Calu3 (cell line): ENCODE data around the gene RNF39. TPM values are rescaled to one million over a fixed set of nuclear protein-coding genes. Genes with fewer than 3 reads are reported as not detected.
A peak's percentile ranks its signal among the peaks of the same experiment; 100 is the strongest.
"Not testable (repeated sequence)": the region's sequence is repeated elsewhere in the genome, so short reads cannot be mapped to it uniquely, and the experiment has no call there.

Source experiments
- Bru-seq: library from RNA; stranded (reverse); fragments of 400-500 nt; gene quantifications from one replicate; lab custom pipeline; 2021; lab: Mats Ljungman, UMichigan
- BruChase-seq, 2 experiments: library from RNA; stranded (reverse); fragments of 400-500 nt; gene quantifications; one replicate each; lab custom pipeline; 2021; lab: Mats Ljungman, UMichigan
- BruUV-seq: library from RNA; stranded (reverse); fragments of 400-500 nt; replicated peaks from 2 replicates; lab custom pipeline; 2021; lab: Mats Ljungman, UMichigan
- CTCF ChIA-PET: fragments of 300-600 bp; sonication (Branson Sonifier 250); formaldehyde crosslinking; loops from one replicate; lab custom pipeline; 2022; ENCODE audit warnings: antibody characterized with exemption; lab: Charles Lee
- DNase-seq: peaks from one replicate; pipeline ENCODE4 v3.0.0; 2022
- H3K27ac Mint-ChIP-seq: one replicate; pipeline ENCODE4 v1.8.0; 2022; ENCODE audit warnings: mixed read lengths; ENCODE audit not compliant: unreplicated experiment
- H3K27me3 Mint-ChIP-seq: one replicate; pipeline ENCODE4 v1.8.0; 2022; ENCODE audit warnings: mixed read lengths; ENCODE audit not compliant: unreplicated experiment
- H3K36me3 Mint-ChIP-seq: one replicate; pipeline ENCODE4 v1.8.0; 2022; ENCODE audit warnings: mild to moderate bottlenecking, moderate library complexity, mixed read lengths; ENCODE audit not compliant: insufficient read depth, unreplicated experiment
- H3K4me1 Mint-ChIP-seq: one replicate; pipeline ENCODE4 v1.8.0; 2022; ENCODE audit warnings: mild to moderate bottlenecking, low read depth, mixed read lengths; ENCODE audit not compliant: unreplicated experiment
- H3K4me3 Mint-ChIP-seq: one replicate; pipeline ENCODE4 v1.8.0; 2022; ENCODE audit warnings: mild to moderate bottlenecking, low read depth, moderate library complexity, mixed read lengths; ENCODE audit not compliant: unreplicated experiment
- H3K9me3 Mint-ChIP-seq: one replicate; pipeline ENCODE4 v1.8.0; 2022; ENCODE audit warnings: low read depth, mixed read lengths; ENCODE audit not compliant: unreplicated experiment
- intact Hi-C: fragments of 100-400 bp; cut with micrococcal nuclease; formaldehyde crosslinking; loops from one replicate; pipeline ENCODE4 v1.10.0; 2022; ENCODE audit not compliant: unreplicated experiment
- long read RNA-seq: library from polyadenylated mRNA; stranded (forward); transcript quantifications from one replicate; pipeline ENCODE4 v2.0.0, GENCODE V29; 2022
- total RNA-seq: library from RNA; stranded (reverse); gene quantifications from 2 replicates; pipeline ENCODE4 v1.2.3, GENCODE V29; 2022
- TF ChIP-seq, protein P1 (sequence below): fragments of 200-600 bp; IDR thresholded peaks from one replicate; pipeline ENCODE4 v1.8.0; 2022; ENCODE audit warnings: antibody characterized with exemption; ENCODE audit not compliant: unreplicated experiment

RNF39 gene, protein sequence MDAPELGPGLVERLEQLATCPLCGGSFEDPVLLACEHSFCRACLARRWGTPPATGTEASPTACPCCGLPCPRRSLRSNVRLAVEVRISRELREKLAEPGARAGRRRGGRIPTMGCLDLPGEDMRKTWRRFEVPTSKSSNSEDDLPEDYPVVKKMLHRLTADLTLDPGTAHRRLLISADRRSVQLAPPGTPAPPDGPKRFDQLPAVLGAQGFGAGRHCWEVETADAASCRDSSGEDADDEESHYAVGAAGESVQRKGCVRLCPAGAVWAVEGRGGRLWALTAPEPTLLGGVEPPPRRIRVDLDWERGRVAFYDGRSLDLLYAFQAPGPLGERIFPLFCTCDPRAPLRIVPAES
- total RNA-seq (1.3 and 1.4 TPM in 2 replicates), Bru-seq, nascent RNA (percentile 38 among the genes with signal in this experiment), BruChase-seq, experiment 1, labeled RNA remaining after a 6-hour chase (percentile 35 among the genes with signal in this experiment), BruChase-seq, experiment 2, labeled RNA remaining after a 2-hour chase (percentile 37 among the genes with signal in this experiment)
- long read RNA-seq, partial matches to known transcripts, result 0 of 1 reads
- long read RNA-seq, other reads (novel, unspliced or antisense), result 1 of 1 reads

DNA sequence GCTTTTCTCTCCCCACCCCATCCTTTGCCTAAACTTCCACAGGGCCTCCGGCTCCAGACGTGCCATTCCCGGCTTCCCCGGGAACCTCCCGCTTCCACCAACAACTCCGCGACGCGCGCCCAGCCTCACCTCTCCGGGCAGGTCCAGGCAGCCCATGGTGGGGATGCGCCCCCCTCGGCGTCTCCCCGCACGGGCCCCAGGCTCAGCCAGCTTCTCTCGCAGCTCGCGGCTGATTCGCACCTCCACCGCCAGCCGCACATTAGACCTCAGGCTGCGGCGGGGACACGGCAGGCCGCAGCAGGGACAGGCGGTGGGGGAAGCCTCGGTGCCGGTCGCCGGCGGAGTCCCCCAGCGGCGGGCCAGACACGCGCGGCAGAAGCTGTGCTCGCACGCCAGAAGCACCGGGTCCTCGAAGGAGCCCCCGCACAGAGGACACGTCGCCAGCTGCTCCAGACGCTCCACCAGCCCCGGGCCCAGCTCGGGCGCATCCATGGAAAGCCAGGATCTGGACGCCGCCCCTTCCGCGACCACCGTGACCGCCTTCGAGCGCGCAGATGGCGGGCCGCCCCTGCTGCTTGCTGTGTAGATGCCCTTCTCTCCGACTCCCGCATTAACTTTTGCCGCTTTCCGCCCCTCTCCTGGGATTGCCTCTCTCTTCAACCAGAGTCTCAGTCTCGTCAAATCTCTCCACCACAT is at the start of gene RNF39:
Gene RNF39, minus strand, starts transcription at position 676 of the 696 bp plus-strand sequence. Its CDS starts 184 bp downstream, at position 492.
- CTCF ChIA-PET, result no interaction called here
- H3K27me3 Mint-ChIP-seq, result peaks cover 72% of the 10 kb centered on the region
- intact Hi-C loops, result no loop called here
- H3K27ac Mint-ChIP-seq, result peak within 1 kb of the TSS; percentile 80
- TF ChIP-seq, protein P1, sequence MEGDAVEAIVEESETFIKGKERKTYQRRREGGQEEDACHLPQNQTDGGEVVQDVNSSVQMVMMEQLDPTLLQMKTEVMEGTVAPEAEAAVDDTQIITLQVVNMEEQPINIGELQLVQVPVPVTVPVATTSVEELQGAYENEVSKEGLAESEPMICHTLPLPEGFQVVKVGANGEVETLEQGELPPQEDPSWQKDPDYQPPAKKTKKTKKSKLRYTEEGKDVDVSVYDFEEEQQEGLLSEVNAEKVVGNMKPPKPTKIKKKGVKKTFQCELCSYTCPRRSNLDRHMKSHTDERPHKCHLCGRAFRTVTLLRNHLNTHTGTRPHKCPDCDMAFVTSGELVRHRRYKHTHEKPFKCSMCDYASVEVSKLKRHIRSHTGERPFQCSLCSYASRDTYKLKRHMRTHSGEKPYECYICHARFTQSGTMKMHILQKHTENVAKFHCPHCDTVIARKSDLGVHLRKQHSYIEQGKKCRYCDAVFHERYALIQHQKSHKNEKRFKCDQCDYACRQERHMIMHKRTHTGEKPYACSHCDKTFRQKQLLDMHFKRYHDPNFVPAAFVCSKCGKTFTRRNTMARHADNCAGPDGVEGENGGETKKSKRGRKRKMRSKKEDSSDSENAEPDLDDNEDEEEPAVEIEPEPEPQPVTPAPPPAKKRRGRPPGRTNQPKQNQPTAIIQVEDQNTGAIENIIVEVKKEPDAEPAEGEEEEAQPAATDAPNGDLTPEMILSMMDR, result no peak
- H3K4me1 Mint-ChIP-seq, result peaks cover 45% of the 10 kb centered on the region
- peak; percentile 21 for DNase-seq
- TSS peak; percentile 85 for BruUV-seq
- peak within 1 kb of the TSS; percentile 76 for H3K4me3 Mint-ChIP-seq
- peaks cover 51% of the 10 kb centered on the region for H3K36me3 Mint-ChIP-seq
- H3K9me3 Mint-ChIP-seq, result no peaks in the 10 kb centered on the region

DNA sequence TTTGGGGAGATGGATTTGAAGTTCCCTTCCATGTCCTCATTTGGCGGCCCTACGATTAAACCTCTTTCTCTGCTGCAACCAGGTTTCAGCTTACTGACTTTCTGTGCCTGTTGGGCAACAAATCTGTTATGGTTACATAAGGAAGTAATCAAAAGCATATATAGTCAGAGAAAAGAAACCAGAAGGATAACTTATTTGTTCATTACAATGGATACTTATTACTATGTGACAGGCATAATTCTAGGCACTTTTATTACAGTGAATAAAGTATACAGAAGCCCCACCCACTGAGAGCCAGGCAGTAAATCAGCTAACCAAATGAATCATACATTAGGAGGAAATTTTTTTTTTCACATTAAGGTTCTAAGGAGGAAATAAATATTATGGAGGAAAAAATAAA is 46.9 kb upstream of the RNF39 start:
- no TSS peak for BruUV-seq

DNA sequence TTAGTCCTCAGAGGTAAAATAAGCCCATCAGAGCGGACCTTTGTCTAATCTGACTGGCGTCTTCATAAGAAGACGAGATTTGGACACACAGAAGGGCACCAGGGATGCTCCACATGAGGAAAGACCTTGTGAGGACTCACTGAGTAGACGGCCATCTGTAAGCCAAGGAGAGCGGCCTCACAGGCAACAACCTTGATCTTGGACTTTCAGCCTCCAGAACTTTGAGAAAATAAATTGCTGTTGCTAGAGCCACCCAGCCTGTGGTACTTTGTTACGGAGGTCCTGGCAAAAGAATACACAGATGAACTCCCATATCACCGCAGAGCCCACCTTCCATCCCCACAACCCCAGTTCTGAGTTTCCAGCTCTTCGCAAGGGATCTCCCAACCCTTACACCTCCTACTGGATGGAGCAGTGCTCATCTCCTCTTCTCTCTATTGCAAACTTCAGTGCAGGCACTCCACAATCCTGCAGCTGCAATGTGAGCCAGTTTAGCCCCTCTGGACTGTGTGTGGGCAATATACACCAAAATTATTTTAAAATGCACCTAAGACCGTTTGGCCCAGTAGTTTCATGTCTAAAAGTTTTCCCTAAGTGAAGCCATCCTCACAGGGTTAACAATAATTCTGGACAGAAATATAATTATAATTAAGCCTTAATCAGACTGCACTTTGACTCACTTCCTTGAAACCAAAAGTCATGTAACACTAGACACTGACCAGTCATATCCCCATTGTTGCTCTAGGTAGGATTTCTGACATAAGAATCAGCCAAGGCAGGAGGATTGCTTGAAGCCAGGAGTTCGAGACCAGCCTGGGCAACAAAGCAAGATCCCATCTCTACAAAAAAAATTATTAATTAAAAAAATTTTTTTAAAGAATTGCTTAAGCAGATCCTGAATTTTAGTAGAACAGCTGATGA is 46.1 kb upstream of the RNF39 start:
- peaks cover 51% of the 10 kb centered on the region for H3K4me1 Mint-ChIP-seq
- peaks cover 7% of the 10 kb centered on the region for H3K36me3 Mint-ChIP-seq
- intact Hi-C loops, result no loop called here
- peak overlapping the region; percentile 44 for H3K27ac Mint-ChIP-seq
- H3K27me3 Mint-ChIP-seq, result no peaks in the 10 kb centered on the region
- DNase-seq, result no peak
- TF ChIP-seq, protein P1, result no peak
- no peaks in the 10 kb centered on the region for H3K9me3 Mint-ChIP-seq
- no peak overlapping the region for H3K4me3 Mint-ChIP-seq
- TSS peak; percentile 55 for BruUV-seq
- CTCF ChIA-PET, result interaction anchor here (0.6 to 2.1 kb wide), 5 partner anchors 8 to 187 kb away, joined by 4 to 12 read pairs (median 7); partner anchors contain the start of gene TRIM31

More for the DNA sequence above, 46.9 kb upstream of the RNF39 start:
- TF ChIP-seq, protein P1, result no peak
- peaks cover 7% of the 10 kb centered on the region for H3K36me3 Mint-ChIP-seq
- H3K4me3 Mint-ChIP-seq, result no peak overlapping the region
- CTCF ChIA-PET, result interaction anchor here (0.6 to 2.1 kb wide), 5 partner anchors 8 to 186 kb away, joined by 4 to 12 read pairs (median 7); partner anchors contain the start of gene TRIM31
- intact Hi-C loops, result no loop called here
- H3K27ac Mint-ChIP-seq, result peak overlapping the region; percentile 44
- no peaks in the 10 kb centered on the region for H3K27me3 Mint-ChIP-seq
- H3K9me3 Mint-ChIP-seq, result no peaks in the 10 kb centered on the region
- peaks cover 51% of the 10 kb centered on the region for H3K4me1 Mint-ChIP-seq
- DNase-seq, result peak; percentile 49

DNA sequence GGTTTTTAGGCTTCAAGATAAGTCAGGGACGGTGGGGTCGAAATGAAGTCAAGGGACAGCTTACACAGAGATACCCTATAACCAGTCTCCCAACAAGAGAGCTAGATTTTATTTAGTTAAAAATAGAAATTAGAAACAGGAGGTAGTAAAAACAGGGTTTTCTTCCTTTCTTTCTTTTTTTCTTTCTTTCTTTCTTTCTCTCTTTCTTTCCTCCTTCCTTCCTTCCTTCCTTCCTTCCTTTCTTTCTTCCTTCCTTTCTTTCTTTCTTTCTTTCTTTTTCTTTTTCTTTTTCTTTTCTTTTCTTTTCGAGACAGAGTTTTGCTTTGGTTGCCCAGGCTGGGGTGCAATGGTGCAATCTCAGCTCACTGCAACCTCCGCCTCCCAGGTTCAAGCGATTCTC is 43.1 kb upstream of the RNF39 start:
- CTCF ChIA-PET, result interaction anchor here (0.6 to 1.3 kb wide), 2 partner anchors 11 to 327 kb away, joined by 5 to 6 read pairs; no protein-coding TSS in a partner anchor
- DNase-seq, H3K27me3 Mint-ChIP-seq, BruUV-seq, H3K9me3 Mint-ChIP-seq, H3K4me3 Mint-ChIP-seq, intact Hi-C loops: not testable (repeated sequence)
- H3K36me3 Mint-ChIP-seq, result peaks cover 14% of the 10 kb centered on the region
- peak overlapping the region; percentile 22 for H3K27ac Mint-ChIP-seq
- peaks cover 50% of the 10 kb centered on the region for H3K4me1 Mint-ChIP-seq
